ENCODE results near the gene WASF2. TPM values are rescaled to one million over a fixed set of nuclear protein-coding genes. Genes with fewer than 3 reads are reported as not detected.

WASF2 gene
- total and polyA plus RNA-seq, 2 of the 13 experiments (the other 11 are each of a cell fraction or from before 2014, with no cell fraction given): 10.4 to 27.7 TPM

DNA sequence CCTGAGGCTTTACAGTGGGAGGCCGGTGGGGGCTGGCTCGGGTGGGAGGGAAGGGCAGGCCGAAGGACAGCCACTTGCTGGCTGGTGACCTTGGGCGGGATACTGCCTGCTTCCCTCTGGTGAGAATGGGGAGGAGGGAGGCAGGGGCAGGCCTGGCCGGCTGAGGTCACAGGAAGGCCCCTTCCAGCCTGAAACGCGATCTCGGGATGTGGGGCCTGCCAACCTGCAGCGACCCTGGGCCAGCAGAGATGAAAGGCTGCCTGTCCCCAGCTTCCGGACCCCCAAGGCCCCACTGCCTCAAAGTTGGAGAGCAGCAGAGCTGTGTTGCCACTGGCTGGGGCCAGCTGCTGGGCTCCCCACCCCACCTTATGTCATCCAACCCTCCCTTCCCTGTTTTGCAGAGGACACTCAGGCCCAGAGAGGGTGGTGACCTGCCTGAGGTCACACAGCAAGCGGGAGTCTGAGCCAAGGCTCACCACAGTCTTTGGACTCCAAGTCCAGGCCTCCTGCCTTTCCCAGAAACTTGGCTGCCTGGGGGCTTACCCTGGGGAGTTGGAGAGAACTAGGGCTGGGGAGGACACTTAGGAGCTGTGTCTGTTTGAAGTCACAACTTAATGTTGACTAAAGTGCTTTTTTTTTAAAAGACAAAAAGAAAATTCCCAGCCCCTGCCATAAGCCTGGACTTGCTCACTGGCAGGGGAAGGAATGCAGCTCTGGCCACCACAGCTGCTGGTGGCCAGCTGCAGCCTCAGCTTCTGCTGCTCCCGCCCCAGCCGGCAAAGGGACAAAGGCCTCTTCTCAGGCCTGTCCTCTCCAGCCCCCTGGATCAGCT is 14.8 kb upstream of the WASF2 start (continued):
- TF ChIP-seq, protein P1, sequence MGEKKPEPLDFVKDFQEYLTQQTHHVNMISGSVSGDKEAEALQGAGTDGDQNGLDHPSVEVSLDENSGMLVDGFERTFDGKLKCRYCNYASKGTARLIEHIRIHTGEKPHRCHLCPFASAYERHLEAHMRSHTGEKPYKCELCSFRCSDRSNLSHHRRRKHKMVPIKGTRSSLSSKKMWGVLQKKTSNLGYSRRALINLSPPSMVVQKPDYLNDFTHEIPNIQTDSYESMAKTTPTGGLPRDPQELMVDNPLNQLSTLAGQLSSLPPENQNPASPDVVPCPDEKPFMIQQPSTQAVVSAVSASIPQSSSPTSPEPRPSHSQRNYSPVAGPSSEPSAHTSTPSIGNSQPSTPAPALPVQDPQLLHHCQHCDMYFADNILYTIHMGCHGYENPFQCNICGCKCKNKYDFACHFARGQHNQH (CRISPR knock-in tag; IDR thresholded peaks at IDR 0.05): peak; percentile 71
- TF ChIP-seq ATF1 (CRISPR knock-in tag; IDR thresholded peaks at IDR 0.05) (no peak), ZNF296 (CRISPR knock-in tag; conservative IDR thresholded peaks at IDR 0.05) (peak; percentile 79; the same call in 1 of the 2 replicates), NRL (CRISPR knock-in tag; IDR thresholded peaks at IDR 0.05; ENCODE audit: borderline replicate concordance) (no peak; the same call in 1 of the 2 replicates), ADNP (CRISPR knock-in tag; IDR thresholded peaks at IDR 0.05) (peak; percentile 96), MIXL1 (CRISPR knock-in tag; IDR thresholded peaks at IDR 0.05) (peak; percentile 47; the same call in 1 of the 2 replicates), NR2F2 (IDR thresholded peaks at IDR 0.05; ENCODE audit: borderline replicate concordance, low read depth) (peak; percentile 60; the same call in 1 of the 2 replicates), TARDBP (CRISPR knock-in tag; IDR thresholded peaks at IDR 0.05) (peak; percentile 74), ZNF12 (CRISPR knock-in tag; IDR thresholded peaks at IDR 0.05) (0 out of 2 replicates have a peak, but pooled peaks have one; percentile 22), MEF2D (CRISPR knock-in tag; IDR thresholded peaks at IDR 0.05) (peak; percentile 87), ZNF3 (CRISPR knock-in tag; IDR thresholded peaks at IDR 0.05) (peak; percentile 49; the same call in 1 of the 2 replicates), ZBTB1 (CRISPR knock-in tag; IDR thresholded peaks at IDR 0.05; ENCODE audit: borderline replicate concordance) (no peak), RCOR2 (CRISPR knock-in tag; IDR thresholded peaks at IDR 0.05) (peak; percentile 89; the same call in 1 of the 2 replicates), ZBTB38 (CRISPR knock-in tag; IDR thresholded peaks at IDR 0.05) (peak; percentile 81), U2AF2 (IDR thresholded peaks at IDR 0.05; ENCODE audit: low read depth, low read length) (no peak), ZNF672 (CRISPR knock-in tag; IDR thresholded peaks at IDR 0.05) (no peak), NFIC (IDR thresholded peaks at IDR 0.05; ENCODE audit: low read length) (no peak), NR2C2 (CRISPR knock-in tag; IDR thresholded peaks at IDR 0.05; ENCODE audit: borderline replicate concordance) (peak; percentile 30; the same call in 1 of the 2 replicates), NONO (IDR thresholded peaks at IDR 0.05) (no peak), NONO (CRISPR knock-in tag; conservative IDR thresholded peaks at IDR 0.05) (peak; percentile 77), ZNF567 (CRISPR knock-in tag; IDR thresholded peaks at IDR 0.05; ENCODE audit: borderline replicate concordance) (0 out of 2 replicates have a peak, but pooled peaks have one; percentile 36), JDP2 (CRISPR knock-in tag; IDR thresholded peaks at IDR 0.05; ENCODE audit: borderline replicate concordance) (no peak), NBN (conservative IDR thresholded peaks at IDR 0.05) (no peak)
- TF ChIP-seq, protein P2, sequence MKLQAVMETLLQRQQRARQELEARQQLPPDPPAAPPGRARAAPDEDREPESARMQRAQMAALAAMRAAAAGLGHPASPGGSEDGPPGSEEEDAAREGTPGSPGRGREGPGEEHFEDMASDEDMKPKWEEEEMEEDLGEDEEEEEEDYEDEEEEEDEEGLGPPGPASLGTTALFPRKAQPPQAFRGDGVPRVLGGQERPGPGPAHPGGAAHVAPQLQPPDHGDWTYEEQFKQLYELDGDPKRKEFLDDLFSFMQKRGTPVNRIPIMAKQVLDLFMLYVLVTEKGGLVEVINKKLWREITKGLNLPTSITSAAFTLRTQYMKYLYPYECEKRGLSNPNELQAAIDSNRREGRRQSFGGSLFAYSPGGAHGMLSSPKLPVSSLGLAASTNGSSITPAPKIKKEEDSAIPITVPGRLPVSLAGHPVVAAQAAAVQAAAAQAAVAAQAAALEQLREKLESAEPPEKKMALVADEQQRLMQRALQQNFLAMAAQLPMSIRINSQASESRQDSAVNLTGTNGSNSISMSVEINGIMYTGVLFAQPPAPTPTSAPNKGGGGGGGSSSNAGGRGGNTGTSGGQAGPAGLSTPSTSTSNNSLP (IDR thresholded peaks at IDR 0.05; ENCODE audit: low read depth, low read length): peak; percentile 22; the same call in 1 of the 2 replicates
- TF ChIP-seq, protein P3, sequence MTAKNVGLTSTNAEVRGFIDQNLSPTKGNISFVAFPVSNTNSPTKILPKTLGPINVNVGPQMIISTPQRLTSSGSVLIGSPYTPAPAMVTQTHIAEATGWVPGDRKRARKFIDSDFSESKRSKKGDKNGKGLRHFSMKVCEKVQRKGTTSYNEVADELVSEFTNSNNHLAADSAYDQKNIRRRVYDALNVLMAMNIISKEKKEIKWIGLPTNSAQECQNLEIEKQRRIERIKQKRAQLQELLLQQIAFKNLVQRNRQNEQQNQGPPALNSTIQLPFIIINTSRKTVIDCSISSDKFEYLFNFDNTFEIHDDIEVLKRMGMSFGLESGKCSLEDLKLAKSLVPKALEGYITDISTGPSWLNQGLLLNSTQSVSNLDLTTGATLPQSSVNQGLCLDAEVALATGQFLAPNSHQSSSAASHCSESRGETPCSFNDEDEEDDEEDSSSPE (CRISPR knock-in tag; IDR thresholded peaks at IDR 0.05): 0 out of 2 replicates have a peak, but pooled peaks have one; percentile 49
- TF ChIP-seq, protein P4, sequence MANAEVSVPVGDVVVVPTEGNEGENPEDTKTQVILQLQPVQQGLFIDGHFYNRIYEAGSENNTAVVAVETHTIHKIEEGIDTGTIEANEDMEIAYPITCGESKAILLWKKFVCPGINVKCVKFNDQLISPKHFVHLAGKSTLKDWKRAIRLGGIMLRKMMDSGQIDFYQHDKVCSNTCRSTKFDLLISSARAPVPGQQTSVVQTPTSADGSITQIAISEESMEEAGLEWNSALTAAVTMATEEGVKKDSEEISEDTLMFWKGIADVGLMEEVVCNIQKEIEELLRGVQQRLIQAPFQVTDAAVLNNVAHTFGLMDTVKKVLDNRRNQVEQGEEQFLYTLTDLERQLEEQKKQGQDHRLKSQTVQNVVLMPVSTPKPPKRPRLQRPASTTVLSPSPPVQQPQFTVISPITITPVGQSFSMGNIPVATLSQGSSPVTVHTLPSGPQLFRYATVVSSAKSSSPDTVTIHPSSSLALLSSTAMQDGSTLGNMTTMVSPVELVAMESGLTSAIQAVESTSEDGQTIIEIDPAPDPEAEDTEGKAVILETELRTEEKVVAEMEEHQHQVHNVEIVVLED (CRISPR knock-in tag; IDR thresholded peaks at IDR 0.05; ENCODE audit: borderline replicate concordance): peak; percentile 54; the same call in 1 of the 2 replicates
